Fibroblast of the aortic adventitia (primary cell): ENCODE data around the gene ITPR1. TPM values are rescaled to one million over a fixed set of nuclear protein-coding genes. Genes with fewer than 3 reads are reported as not detected.
A peak's percentile ranks its signal among the peaks of the same experiment; 100 is the strongest.

Experiments used
- DNase-seq: peaks from one replicate; pipeline ENCODE4 v3.0.0-alpha.2; 2010; ENCODE audit warnings: low read depth
- H3K4me3 ChIP-seq: 2 replicates; pipeline ENCODE4 v1.5.1; 2011; ENCODE audit warnings: low read depth, mild to moderate bottlenecking, control low read depth, low read length, moderate library complexity
- CTCF ChIP-seq: IDR thresholded peaks from 2 replicates; pipeline ENCODE4 v1.5.1; 2011; ENCODE audit warnings: mild to moderate bottlenecking, low read length, control low read depth, inconsistent platforms; ENCODE audit not compliant: insufficient read depth
- total RNA-seq: library from RNA; depleted of rRNA; stranded (reverse); fragments of >200 nt; gene quantifications from 2 replicates; pipeline ENCODE4 v1.2.3, GENCODE V29; 2012; ENCODE audit warnings: low replicate concordance

The ITPR1 gene
- total RNA-seq, 1 donor = 8.9 TPM

GRCh38 chr3:4735243-4735642 is 242.1 kb downstream of the ITPR1 start:
- H3K4me3 ChIP-seq = no peak overlapping the region
- no peak for TF ChIP-seq CTCF
- no peak for DNase-seq

DNA sequence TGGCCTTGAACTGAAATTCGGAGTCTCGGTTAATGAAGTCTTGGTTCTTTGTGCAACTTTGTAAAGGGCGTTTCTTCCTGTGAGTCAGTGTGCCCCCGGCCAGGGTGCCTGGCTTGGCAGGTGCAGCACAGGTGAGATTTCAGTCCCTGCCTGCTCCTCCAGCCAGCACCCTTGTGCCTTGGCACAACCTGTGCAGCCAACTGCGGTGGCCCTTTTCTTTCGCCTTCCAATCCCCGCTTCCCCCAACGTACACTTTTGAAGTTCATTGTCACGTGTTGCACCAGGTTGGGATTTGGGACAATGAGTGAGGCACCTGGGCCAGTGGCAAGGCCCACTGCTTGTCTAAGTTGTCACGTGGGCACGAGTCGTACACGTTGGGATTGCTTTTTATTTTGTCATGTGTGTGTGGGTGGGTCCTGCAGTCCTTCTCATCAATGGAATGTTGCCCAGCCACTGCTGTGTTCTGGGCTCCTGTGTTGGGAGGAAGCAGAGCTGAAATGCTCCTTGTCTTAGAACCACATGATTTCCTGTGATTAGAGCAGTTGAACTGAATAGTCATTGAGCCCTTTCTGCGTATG is 243.2 kb downstream of the ITPR1 start:
- TF ChIP-seq CTCF = no peak
- DNase-seq = peak; percentile 27
- no peak overlapping the region for H3K4me3 ChIP-seq

DNA sequence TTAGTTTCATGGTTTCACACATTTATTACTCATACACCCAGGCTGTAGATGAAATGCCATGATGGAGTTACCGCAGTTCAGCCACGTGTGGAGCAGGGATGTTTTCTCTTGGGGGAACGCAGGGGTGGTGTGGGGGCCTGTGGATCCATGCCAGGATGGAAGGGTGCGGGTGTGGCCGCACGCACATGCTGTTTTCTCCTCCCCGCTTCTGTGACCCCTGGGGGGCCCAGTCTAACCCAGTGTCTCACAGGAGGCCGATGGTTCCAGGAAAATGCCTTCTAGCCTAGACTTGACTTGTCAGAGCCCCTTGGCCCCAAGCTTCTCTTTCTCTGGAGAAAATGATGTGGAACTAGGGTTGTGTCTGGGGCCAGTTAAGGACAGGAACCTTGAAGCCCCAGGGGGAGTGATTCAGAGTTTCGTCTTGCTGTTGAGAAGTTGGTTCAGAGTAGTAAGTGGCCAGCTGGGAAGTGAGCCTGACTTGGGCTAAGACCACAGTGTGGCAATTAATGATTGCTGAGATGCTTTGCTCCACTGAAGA is 245.7 kb downstream of the ITPR1 start:
- no peak overlapping the region for H3K4me3 ChIP-seq
- DNase-seq = no peak
- no peak for TF ChIP-seq CTCF

DNA sequence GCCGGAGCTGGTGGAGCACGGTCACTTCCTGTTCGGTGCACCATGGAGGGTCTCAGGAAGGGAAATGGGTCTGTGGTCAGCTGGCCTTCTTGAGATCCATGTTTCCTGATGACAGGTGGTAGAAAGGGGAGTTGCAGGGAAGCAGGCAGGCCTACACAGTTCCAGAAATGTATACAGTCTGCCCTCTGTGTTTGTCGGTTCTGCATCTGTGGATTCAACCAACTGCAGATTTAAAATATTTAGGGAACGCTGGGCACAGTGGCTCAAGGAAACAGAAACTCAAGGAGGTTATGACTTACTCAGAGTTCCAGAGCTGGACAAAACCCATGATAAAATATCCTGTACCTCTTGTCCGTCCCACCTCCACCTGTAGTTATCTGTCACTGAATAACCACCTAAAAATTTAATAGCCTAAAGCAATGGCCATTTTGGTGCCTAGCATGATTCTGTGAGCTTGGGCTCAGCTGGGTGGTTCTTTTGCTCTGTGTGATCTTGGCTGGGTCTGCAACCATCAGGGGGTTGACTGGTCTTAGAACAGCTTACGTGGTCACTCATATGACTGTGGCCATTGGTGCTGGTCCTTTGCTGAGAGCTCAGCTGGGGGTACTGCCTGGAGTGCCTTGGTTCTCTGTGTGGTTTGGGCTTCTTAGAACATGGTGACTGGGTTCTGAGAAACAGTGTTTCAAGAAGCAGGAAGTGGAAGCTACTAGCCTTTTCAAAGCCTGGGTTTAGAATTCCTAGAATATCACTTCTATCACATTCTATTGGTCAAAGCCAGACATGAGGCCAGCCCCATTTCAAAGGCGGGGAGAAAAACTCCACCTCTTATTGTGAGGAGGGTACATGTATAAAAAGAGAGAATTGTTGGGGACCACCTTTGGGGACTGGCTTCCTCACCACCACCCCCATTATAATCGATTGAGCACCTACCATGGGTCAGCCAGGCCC is 246.4 kb downstream of the ITPR1 start:
- DNase-seq = no peak
- no peak for TF ChIP-seq CTCF
- H3K4me3 ChIP-seq = no peak overlapping the region

GRCh38 chr3:4740397-4741105 is 247.4 kb downstream of the ITPR1 start:
- no peak for TF ChIP-seq CTCF
- no peak overlapping the region for H3K4me3 ChIP-seq
- DNase-seq = peak; percentile 39

GRCh38 chr3:4741106-4741403 is 247.9 kb downstream of the ITPR1 start:
- DNase-seq = no peak
- no peak for TF ChIP-seq CTCF
- no peak overlapping the region for H3K4me3 ChIP-seq
